Natural killer cell treated with Interleukin-12 subunit alpha and Interleukin-12 subunit beta and Interleukin-15 and Interleukin-18, amount 100 ng/mL, for 72 hours (primary cell): ENCODE results near the gene RPEL1. TPM values are rescaled to one million over a fixed set of nuclear protein-coding genes. Genes with fewer than 3 reads are reported as not detected.
"Not testable (repeated sequence)": the region's sequence is repeated elsewhere in the genome, so short reads cannot be mapped to it uniquely, and the experiment has no call there.

Source experiments
- ATAC-seq, 2 donors: fragments of 150-1000 bp; cut with Tn5 transposase in 1 of 2; sonication (Bioruptor Pico), chemical (Tn5 transposase) in 1 of 2; 2 replicates each; pipeline ENCODE4 v1.10.0; 2021
- DNase-seq: peaks from one replicate; pipeline ENCODE4 v3.0.0; 2022; ENCODE audit warnings: low spot score
- H3K27ac Mint-ChIP-seq, 2 donors: 1 replicate in 1 of 2; 2 replicates in 1 of 2; pipeline ENCODE4 v1.8.0; 2022; ENCODE audit warnings: mixed read lengths in 2 of 2, mild to moderate bottlenecking in 1 of 2, moderate library complexity in 1 of 2
- H3K27me3 Mint-ChIP-seq, 2 donors: 1 replicate in 1 of 2; 2 replicates in 1 of 2; pipeline ENCODE4 v1.8.0; 2022; ENCODE audit warnings: mixed read lengths in 2 of 2
- H3K36me3 Mint-ChIP-seq: one replicate; pipeline ENCODE4 v1.8.0; 2022; ENCODE audit warnings: mixed read lengths
- H3K4me1 Mint-ChIP-seq, 2 donors: 1 replicate in 1 of 2; 2 replicates in 1 of 2; pipeline ENCODE4 v1.8.0; 2022; ENCODE audit warnings: low read depth in 2 of 2, mixed read lengths in 2 of 2, mild to moderate bottlenecking in 1 of 2
- H3K4me3 Mint-ChIP-seq: one replicate; pipeline ENCODE4 v1.8.0; 2022; ENCODE audit warnings: mixed read lengths
- H3K9me3 Mint-ChIP-seq: 2 replicates; pipeline ENCODE4 v1.8.0; 2022; ENCODE audit warnings: mixed read lengths
- total RNA-seq, 2 donors: library from RNA; stranded (reverse); gene quantifications; one replicate each; pipeline ENCODE4 v1.2.3, GENCODE V29; 2022

Gene RPEL1
- total RNA-seq, 2 donors from 2014 or later, result not detected

GRCh38 chr10:103215601-103216000 is 30.1 kb upstream of the RPEL1 start:
- DNase-seq, result no peak
- H3K4me3 Mint-ChIP-seq, result no peak overlapping the region
- H3K36me3 Mint-ChIP-seq, result peaks cover 13% of the 10 kb centered on the region
- H3K27me3 Mint-ChIP-seq, result peaks cover 10 to 20% of the 10 kb centered on the region in 2 donors
- no peak overlapping the region for H3K27ac Mint-ChIP-seq
- H3K4me1 Mint-ChIP-seq, result no peaks in the 10 kb centered on the region
- ATAC-seq, result no peak
- H3K9me3 Mint-ChIP-seq, result peaks cover 7% of the 10 kb centered on the region

- H3K27me3 Mint-ChIP-seq, result peaks cover 10 to 20% of the 10 kb centered on the region in 2 donors
- not testable (repeated sequence) for H3K4me3 Mint-ChIP-seq, H3K9me3 Mint-ChIP-seq, ATAC-seq, H3K27ac Mint-ChIP-seq, DNase-seq, H3K4me1 Mint-ChIP-seq
- peaks cover 13% of the 10 kb centered on the region for H3K36me3 Mint-ChIP-seq
Measured at GRCh38 chr10:103216362-103216761, 29.3 kb upstream of the RPEL1 start.

GRCh38 chr10:103224133-103224532 is 21.6 kb upstream of the RPEL1 start:
- Mint-ChIP-seq H3K27ac (no peak overlapping the region), H3K9me3 (peaks cover 8% of the 10 kb centered on the region), H3K4me1 (no peaks in the 10 kb centered on the region), H3K27me3 (peaks cover 0 to 2% of the 10 kb centered on the region in 2 donors), H3K36me3 (peaks cover 11% of the 10 kb centered on the region), H3K4me3 (no peak overlapping the region)
- no peak for DNase-seq
- ATAC-seq, result no peak

- ATAC-seq, H3K4me1 Mint-ChIP-seq, H3K27me3 Mint-ChIP-seq, H3K9me3 Mint-ChIP-seq, DNase-seq, H3K27ac Mint-ChIP-seq, H3K4me3 Mint-ChIP-seq: not testable (repeated sequence)
- peaks cover 11% of the 10 kb centered on the region for H3K36me3 Mint-ChIP-seq
Measured at GRCh38 chr10:103224721-103225120, 21.0 kb upstream of the RPEL1 start.

GRCh38 chr10:103225939-103226338 is 19.7 kb upstream of the RPEL1 start:
- Mint-ChIP-seq H3K4me3 (no peak overlapping the region), H3K27me3 (peaks cover 0 to 2% of the 10 kb centered on the region in 2 donors), H3K27ac (no peak overlapping the region), H3K4me1 (no peaks in the 10 kb centered on the region), H3K36me3 (peaks cover 11% of the 10 kb centered on the region), H3K9me3 (peaks cover 8% of the 10 kb centered on the region)
- no peak for DNase-seq
- ATAC-seq, result no peak

- H3K9me3 Mint-ChIP-seq, result peaks cover 8% of the 10 kb centered on the region
- H3K4me1 Mint-ChIP-seq, result no peaks in the 10 kb centered on the region
- ATAC-seq, result no peak
- no peak for DNase-seq
- H3K27me3 Mint-ChIP-seq, result peaks cover 2 to 6% of the 10 kb centered on the region in 2 donors
- H3K4me3 Mint-ChIP-seq, result no peak overlapping the region
- no peak overlapping the region for H3K27ac Mint-ChIP-seq
- peaks cover 11% of the 10 kb centered on the region for H3K36me3 Mint-ChIP-seq
Measured at GRCh38 chr10:103227416-103227815, 18.3 kb upstream of the RPEL1 start.

GRCh38 chr10:103231047-103231551 is 14.6 kb upstream of the RPEL1 start:
- H3K4me3 Mint-ChIP-seq, result no peak overlapping the region
- H3K9me3 Mint-ChIP-seq, result no peaks in the 10 kb centered on the region

GRCh38 chr10:103232131-103232673 is 13.5 kb upstream of the RPEL1 start:
- H3K36me3 Mint-ChIP-seq, result no peaks in the 10 kb centered on the region
- no peaks in the 10 kb centered on the region for H3K9me3 Mint-ChIP-seq
- DNase-seq (no peak), ATAC-seq (no peak)
- no peak overlapping the region for H3K27ac Mint-ChIP-seq
- H3K4me3 Mint-ChIP-seq, result no peak overlapping the region
- H3K27me3 Mint-ChIP-seq, result peaks cover 2 to 6% of the 10 kb centered on the region in 2 donors
- no peaks in the 10 kb centered on the region for H3K4me1 Mint-ChIP-seq

More at GRCh38 chr10:103231047-103231551, 14.6 kb upstream of the RPEL1 start:
- Mint-ChIP-seq H3K36me3 (no peaks in the 10 kb centered on the region), H3K27me3 (peaks cover 2 to 6% of the 10 kb centered on the region in 2 donors), H3K4me1 (no peaks in the 10 kb centered on the region), H3K27ac (no peak overlapping the region)
- DNase-seq (no peak), ATAC-seq (no peak)

- Mint-ChIP-seq H3K4me3 (no peak overlapping the region), H3K4me1 (no peaks in the 10 kb centered on the region), H3K36me3 (no peaks in the 10 kb centered on the region), H3K9me3 (no peaks in the 10 kb centered on the region), H3K27me3 (peaks cover 0 to 6% of the 10 kb centered on the region in 2 donors), H3K27ac (no peak overlapping the region)
- ATAC-seq (no peak), DNase-seq (no peak)
Measured at GRCh38 chr10:103232772-103233488, 12.8 kb upstream of the RPEL1 start.

- Mint-ChIP-seq H3K9me3 (no peaks in the 10 kb centered on the region), H3K27me3 (peaks cover 0 to 6% of the 10 kb centered on the region in 2 donors), H3K27ac (no peak overlapping the region), H3K36me3 (no peaks in the 10 kb centered on the region), H3K4me1 (peaks cover 4 to 6% of the 10 kb centered on the region in 2 donors), H3K4me3 (no peak overlapping the region)
- DNase-seq, result no peak
- no peak for ATAC-seq
Measured at GRCh38 chr10:103235775-103236174, 9.9 kb upstream of the RPEL1 start.

- DNase-seq, result no peak
- ATAC-seq, result peak in 1 of 2 donors; percentile 40
- no peak overlapping the region for H3K4me3 Mint-ChIP-seq
- H3K27me3 Mint-ChIP-seq, result no peaks in the 10 kb centered on the region
- H3K36me3 Mint-ChIP-seq, result no peaks in the 10 kb centered on the region
- peaks cover 4 to 6% of the 10 kb centered on the region in 2 donors for H3K4me1 Mint-ChIP-seq
- H3K9me3 Mint-ChIP-seq, result no peaks in the 10 kb centered on the region
- no peak overlapping the region for H3K27ac Mint-ChIP-seq
Measured at GRCh38 chr10:103238506-103239252, 7.0 kb upstream of the RPEL1 start.

- no peak for DNase-seq
- peaks cover 0 to 7% of the 10 kb centered on the region in 2 donors for H3K27me3 Mint-ChIP-seq
- no peaks in the 10 kb centered on the region for H3K36me3 Mint-ChIP-seq
- no peak overlapping the region for H3K4me3 Mint-ChIP-seq
- ATAC-seq, result no peak
- H3K9me3 Mint-ChIP-seq, result no peaks in the 10 kb centered on the region
- H3K4me1 Mint-ChIP-seq, result peaks cover 4 to 6% of the 10 kb centered on the region in 2 donors
- H3K27ac Mint-ChIP-seq, result no peak overlapping the region
Measured at GRCh38 chr10:103241262-103242011, 4.2 kb upstream of the RPEL1 start.

- peaks cover 4 to 6% of the 10 kb centered on the region in 2 donors for H3K4me1 Mint-ChIP-seq
- H3K4me3 Mint-ChIP-seq, result no peak overlapping the region
- H3K36me3 Mint-ChIP-seq, result no peaks in the 10 kb centered on the region
Measured at GRCh38 chr10:103244666-103245271, 918 bp upstream of the RPEL1 start.

More at GRCh38 chr10:103244666-103245271, 918 bp upstream of the RPEL1 start:
- no peaks in the 10 kb centered on the region for H3K9me3 Mint-ChIP-seq
- no peak overlapping the region for H3K27ac Mint-ChIP-seq
- ATAC-seq (peak; percentile 65 to 78), DNase-seq (peak; percentile 69)
- H3K27me3 Mint-ChIP-seq, result peaks cover 0 to 7% of the 10 kb centered on the region in 2 donors
